ENCODE data around the gene FRMD4A.

DNA sequence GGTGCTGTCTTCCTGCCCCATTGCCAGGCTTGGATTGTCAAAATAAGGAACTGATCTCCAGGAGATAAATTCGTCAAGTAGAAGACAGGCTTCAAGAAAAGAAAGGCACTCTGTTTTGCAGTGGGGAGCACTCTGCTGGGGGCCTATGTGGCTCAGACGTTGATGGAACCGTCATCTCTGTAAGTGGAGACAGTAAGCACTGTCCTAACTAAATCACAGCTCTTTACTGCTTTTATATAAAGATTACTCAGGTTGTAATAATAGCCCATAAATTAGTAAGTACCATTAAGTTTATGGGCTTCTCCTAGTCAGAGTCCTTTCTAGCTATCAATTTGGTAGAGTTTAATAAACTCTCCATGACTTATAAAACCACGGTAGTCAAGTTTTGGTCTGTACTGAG is 249.9 kb downstream of the FRMD4A start:
- TF ChIP-seq POLR2A (IDR thresholded peaks at IDR 0.05) (no peak), POLR2AphosphoS5 (IDR thresholded peaks at IDR 0.05) (no peak), EP300 (IDR thresholded peaks at IDR 0.05) (no peak)
- TF ChIP-seq, protein P1, sequence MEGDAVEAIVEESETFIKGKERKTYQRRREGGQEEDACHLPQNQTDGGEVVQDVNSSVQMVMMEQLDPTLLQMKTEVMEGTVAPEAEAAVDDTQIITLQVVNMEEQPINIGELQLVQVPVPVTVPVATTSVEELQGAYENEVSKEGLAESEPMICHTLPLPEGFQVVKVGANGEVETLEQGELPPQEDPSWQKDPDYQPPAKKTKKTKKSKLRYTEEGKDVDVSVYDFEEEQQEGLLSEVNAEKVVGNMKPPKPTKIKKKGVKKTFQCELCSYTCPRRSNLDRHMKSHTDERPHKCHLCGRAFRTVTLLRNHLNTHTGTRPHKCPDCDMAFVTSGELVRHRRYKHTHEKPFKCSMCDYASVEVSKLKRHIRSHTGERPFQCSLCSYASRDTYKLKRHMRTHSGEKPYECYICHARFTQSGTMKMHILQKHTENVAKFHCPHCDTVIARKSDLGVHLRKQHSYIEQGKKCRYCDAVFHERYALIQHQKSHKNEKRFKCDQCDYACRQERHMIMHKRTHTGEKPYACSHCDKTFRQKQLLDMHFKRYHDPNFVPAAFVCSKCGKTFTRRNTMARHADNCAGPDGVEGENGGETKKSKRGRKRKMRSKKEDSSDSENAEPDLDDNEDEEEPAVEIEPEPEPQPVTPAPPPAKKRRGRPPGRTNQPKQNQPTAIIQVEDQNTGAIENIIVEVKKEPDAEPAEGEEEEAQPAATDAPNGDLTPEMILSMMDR (IDR thresholded peaks at IDR 0.05): no peak

Data from stomach (tissue), 4 donors.